SK-N-SH (cell line): ENCODE measurements around the gene EXPH5. TPM values are rescaled to one million over a fixed set of nuclear protein-coding genes. Genes with fewer than 3 reads are reported as not detected.

Experiments used
- CTCF ChIA-PET: fragments of 300-600, 350-600 bp; formaldehyde crosslinking; extraction: SDS; loops from one replicate; lab custom pipeline; 2021; lab: Yijun Ruan, JAX
- POLR2A ChIA-PET: fragments of 350-600 bp; sonication (Branson Sonifier 250); formaldehyde crosslinking; extraction: SDS; loops from one replicate; lab custom pipeline; 2020; ENCODE audit warnings: antibody characterized with exemption, inconsistent platforms; lab: Yijun Ruan, JAX
- DNase-seq: peaks from one replicate; pipeline ENCODE4 v3.0.0; 2012
- H2AFZ ChIP-seq: fragments of 200-600 bp; sonication (generic); 2 replicates; pipeline ENCODE4 v1.8.1; 2016; ENCODE audit warnings: antibody characterized with exemption, mild to moderate bottlenecking, low read depth
- H3F3A ChIP-seq: fragments of 200-600 bp; sonication (generic); replicated peaks from 2 replicates; pipeline ENCODE3; 2016; ENCODE audit warnings: antibody characterized with exemption, mild to moderate bottlenecking; ENCODE audit not compliant: insufficient read depth
- H3K27ac ChIP-seq, 2 experiments: fragments of 200-500 bp in 1 of 2; fragments of 200-600 bp in 1 of 2; sonication (Bioruptor generic) in 1 of 2; sonication (generic), shearing (Covaris generic) in 1 of 2; 2 replicates each; pipeline versions ENCODE4 v1.5.1 to v1.6.1; 2014 to 2016; ENCODE audit warnings: low read depth in 2 of 2, inconsistent platforms in 1 of 2, low read length in 1 of 2, mild to moderate bottlenecking in 1 of 2, mixed read lengths in 1 of 2
- H3K27me3 ChIP-seq: fragments of 200-600 bp; sonication (generic), shearing (Covaris generic); 2 replicates; pipeline ENCODE4 v1.6.1; 2016; ENCODE audit warnings: mixed run types; ENCODE audit not compliant: insufficient read depth
- H3K36me3 ChIP-seq, 2 experiments: fragments of 200-500 bp in 1 of 2; fragments of 200-600 bp in 1 of 2; sonication (Bioruptor generic) in 1 of 2; sonication (generic) in 1 of 2; replicated peaks in 1 of 2; 2 replicates each; pipeline versions ENCODE3 to v1.5.1; 2014 to 2016; ENCODE audit warnings: low read length in 1 of 2, mild to moderate bottlenecking in 1 of 2; ENCODE audit not compliant: insufficient read depth in 2 of 2, control insufficient read depth in 1 of 2
- H3K4me1 ChIP-seq, 2 experiments: fragments of 200-500 bp in 1 of 2; fragments of 200-600 bp in 1 of 2; sonication (Bioruptor generic) in 1 of 2; sonication (generic), shearing (Covaris generic) in 1 of 2; 2 replicates each; pipeline versions ENCODE4 v1.5.1 to v1.6.1; 2014 to 2016; ENCODE audit warnings: low read depth in 1 of 2, low read length in 1 of 2, mixed run types in 1 of 2; ENCODE audit not compliant: insufficient read depth in 2 of 2, control insufficient read depth in 1 of 2
- H3K4me2 ChIP-seq: fragments of 200-600 bp; sonication (generic), shearing (Covaris generic); 2 replicates; pipeline ENCODE4 v1.6.1; 2017; ENCODE audit warnings: mixed run types
- H3K4me3 ChIP-seq, 2 experiments: fragments of 200-500 bp in 1 of 2; fragments of 200-600 bp in 1 of 2; sonication (Bioruptor generic) in 1 of 2; sonication (generic), shearing (Covaris generic) in 1 of 2; 2 replicates each; pipeline versions ENCODE4 v1.5.1 to v1.8.1; 2014 to 2016; ENCODE audit warnings: low read depth in 2 of 2, inconsistent platforms in 1 of 2, low read length in 1 of 2, mild to moderate bottlenecking in 1 of 2, mixed read lengths in 1 of 2, moderate library complexity in 1 of 2
- H3K79me2 ChIP-seq: fragments of 200-600 bp; sonication (generic); 2 replicates; pipeline ENCODE4 v1.8.1; 2017; ENCODE audit warnings: mild to moderate bottlenecking; ENCODE audit not compliant: insufficient read depth
- H3K9ac ChIP-seq: fragments of 200-600 bp; sonication (generic); 2 replicates; pipeline ENCODE4 v1.6.1; 2017; ENCODE audit warnings: mixed run types
- H3K9me2 ChIP-seq: fragments of 200-600 bp; sonication (generic); 2 replicates; pipeline ENCODE4 v1.6.1; 2017; ENCODE audit warnings: mixed run types
- H3K9me3 ChIP-seq: fragments of 200-600 bp; sonication (generic); 2 replicates; pipeline ENCODE4 v1.6.1; 2017; ENCODE audit warnings: mixed run types, mild to moderate bottlenecking, moderate library complexity
- H4K20me1 ChIP-seq: fragments of 200-600 bp; sonication (generic); 2 replicates; pipeline ENCODE4 v1.6.1; 2017; ENCODE audit warnings: mild to moderate bottlenecking, mixed run types; ENCODE audit not compliant: insufficient read depth
- CHD2 ChIP-seq: fragments of 150-350 bp; IDR thresholded peaks from 2 replicates; pipeline ENCODE4 v1.6.1; 2018; ENCODE audit warnings: low read length; ENCODE audit not compliant: partially characterized antibody
- EZH2phosphoT487 ChIP-seq: fragments of 200-600 bp; sonication (generic); IDR thresholded peaks from 2 replicates; pipeline ENCODE4 v1.6.1; 2017; ENCODE audit warnings: low read depth, mixed run types, mild to moderate bottlenecking, antibody characterized with exemption, moderate library complexity, borderline replicate concordance
- MAX ChIP-seq: IDR thresholded peaks from 2 replicates; pipeline ENCODE4 v1.4.0; 2012; ENCODE audit warnings: low read depth
- MEF2A ChIP-seq: IDR thresholded peaks from 2 replicates; pipeline ENCODE4 v1.4.0; 2012; ENCODE audit warnings: low read depth, borderline replicate concordance
- NFIC ChIP-seq: IDR thresholded peaks from 2 replicates; pipeline ENCODE4 v1.4.0; 2012; ENCODE audit warnings: borderline replicate concordance
- RAD21 ChIP-seq: IDR thresholded peaks from 2 replicates; pipeline ENCODE4 v1.6.1; 2012; ENCODE audit warnings: mild to moderate bottlenecking, low read length
- SMC3 ChIP-seq: IDR thresholded peaks from 2 replicates; pipeline ENCODE4 v1.6.1; 2012; ENCODE audit warnings: low read depth, low read length, improper control_type of control experiment
- TCF12 ChIP-seq: IDR thresholded peaks from 2 replicates; pipeline ENCODE4 v1.4.0; 2012
- WGBS: methylation state at CpG from one replicate; pipeline ENCODE4 v1.1.6; 2017; ENCODE audit warnings: low lambda C conversion rate; 5-methylcytosine and 5-hydroxymethylcytosine counted together
- polyA plus RNA-seq, 3 experiments: library from polyadenylated mRNA; depleted of rRNA; stranded (reverse); fragments of >200 nt; gene quantifications; 2 replicates each; pipeline ENCODE4 v1.2.3, GENCODE V29; 2012
- TF ChIP-seq, protein P1 (sequence below): fragments of 150-350 bp; IDR thresholded peaks from 2 replicates; pipeline ENCODE4 v1.6.1; 2017; ENCODE audit warnings: antibody characterized with exemption, low read length, low read depth, borderline replicate concordance
- TF ChIP-seq, protein P2 (sequence below): IDR thresholded peaks from 2 replicates; pipeline ENCODE4 v1.4.0; 2012; ENCODE audit warnings: low read depth, borderline replicate concordance
- TF ChIP-seq, protein P3 (sequence below): fragments of 200-600 bp; sonication (generic); IDR thresholded peaks from 2 replicates; pipeline ENCODE4 v1.6.1; 2017; ENCODE audit warnings: antibody characterized with exemption, mild to moderate bottlenecking, moderate library complexity
- TF ChIP-seq, protein P4 (sequence below): IDR thresholded peaks from 2 replicates; pipeline ENCODE4 v1.4.0; 2012; ENCODE audit warnings: low read depth, borderline replicate concordance

The EXPH5 gene
- polyA plus RNA-seq, 1 of the 3 experiments (the other 2 are of a cell fraction): 0.05 TPM

DNA sequence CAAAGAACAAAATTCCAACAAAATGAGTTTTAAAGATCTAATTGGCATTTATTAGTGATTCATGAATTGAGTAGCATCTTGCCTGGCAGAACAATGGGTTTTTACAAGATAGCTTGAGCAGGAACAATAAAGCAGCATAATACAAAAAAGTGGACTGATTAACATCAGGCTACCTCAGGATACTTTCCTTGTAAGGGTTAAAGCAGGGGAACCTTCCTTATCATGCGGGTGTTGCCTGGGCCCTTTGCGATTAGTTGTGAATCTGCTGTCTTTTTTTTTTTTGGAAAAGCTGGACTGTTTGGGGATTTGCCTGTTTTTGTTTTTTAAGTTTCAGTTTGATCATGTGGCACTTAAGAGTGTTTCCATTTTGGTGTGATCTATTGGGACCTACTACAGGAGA is 37.5 kb downstream of the EXPH5 start (continued):
- no peak for TF ChIP-seq TCF12
- TF ChIP-seq, protein P1, sequence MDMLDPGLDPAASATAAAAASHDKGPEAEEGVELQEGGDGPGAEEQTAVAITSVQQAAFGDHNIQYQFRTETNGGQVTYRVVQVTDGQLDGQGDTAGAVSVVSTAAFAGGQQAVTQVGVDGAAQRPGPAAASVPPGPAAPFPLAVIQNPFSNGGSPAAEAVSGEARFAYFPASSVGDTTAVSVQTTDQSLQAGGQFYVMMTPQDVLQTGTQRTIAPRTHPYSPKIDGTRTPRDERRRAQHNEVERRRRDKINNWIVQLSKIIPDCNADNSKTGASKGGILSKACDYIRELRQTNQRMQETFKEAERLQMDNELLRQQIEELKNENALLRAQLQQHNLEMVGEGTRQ: no peak
- TF ChIP-seq EZH2phosphoT487: no peak
- TF ChIP-seq SMC3: no peak
- no peak for TF ChIP-seq CHD2
- TF ChIP-seq MAX: no peak
- TF ChIP-seq, protein P2, sequence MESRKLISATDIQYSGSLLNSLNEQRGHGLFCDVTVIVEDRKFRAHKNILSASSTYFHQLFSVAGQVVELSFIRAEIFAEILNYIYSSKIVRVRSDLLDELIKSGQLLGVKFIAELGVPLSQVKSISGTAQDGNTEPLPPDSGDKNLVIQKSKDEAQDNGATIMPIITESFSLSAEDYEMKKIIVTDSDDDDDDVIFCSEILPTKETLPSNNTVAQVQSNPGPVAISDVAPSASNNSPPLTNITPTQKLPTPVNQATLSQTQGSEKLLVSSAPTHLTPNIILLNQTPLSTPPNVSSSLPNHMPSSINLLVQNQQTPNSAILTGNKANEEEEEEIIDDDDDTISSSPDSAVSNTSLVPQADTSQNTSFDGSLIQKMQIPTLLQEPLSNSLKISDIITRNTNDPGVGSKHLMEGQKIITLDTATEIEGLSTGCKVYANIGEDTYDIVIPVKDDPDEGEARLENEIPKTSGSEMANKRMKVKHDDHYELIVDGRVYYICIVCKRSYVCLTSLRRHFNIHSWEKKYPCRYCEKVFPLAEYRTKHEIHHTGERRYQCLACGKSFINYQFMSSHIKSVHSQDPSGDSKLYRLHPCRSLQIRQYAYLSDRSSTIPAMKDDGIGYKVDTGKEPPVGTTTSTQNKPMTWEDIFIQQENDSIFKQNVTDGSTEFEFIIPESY: no peak
- TF ChIP-seq, protein P3, sequence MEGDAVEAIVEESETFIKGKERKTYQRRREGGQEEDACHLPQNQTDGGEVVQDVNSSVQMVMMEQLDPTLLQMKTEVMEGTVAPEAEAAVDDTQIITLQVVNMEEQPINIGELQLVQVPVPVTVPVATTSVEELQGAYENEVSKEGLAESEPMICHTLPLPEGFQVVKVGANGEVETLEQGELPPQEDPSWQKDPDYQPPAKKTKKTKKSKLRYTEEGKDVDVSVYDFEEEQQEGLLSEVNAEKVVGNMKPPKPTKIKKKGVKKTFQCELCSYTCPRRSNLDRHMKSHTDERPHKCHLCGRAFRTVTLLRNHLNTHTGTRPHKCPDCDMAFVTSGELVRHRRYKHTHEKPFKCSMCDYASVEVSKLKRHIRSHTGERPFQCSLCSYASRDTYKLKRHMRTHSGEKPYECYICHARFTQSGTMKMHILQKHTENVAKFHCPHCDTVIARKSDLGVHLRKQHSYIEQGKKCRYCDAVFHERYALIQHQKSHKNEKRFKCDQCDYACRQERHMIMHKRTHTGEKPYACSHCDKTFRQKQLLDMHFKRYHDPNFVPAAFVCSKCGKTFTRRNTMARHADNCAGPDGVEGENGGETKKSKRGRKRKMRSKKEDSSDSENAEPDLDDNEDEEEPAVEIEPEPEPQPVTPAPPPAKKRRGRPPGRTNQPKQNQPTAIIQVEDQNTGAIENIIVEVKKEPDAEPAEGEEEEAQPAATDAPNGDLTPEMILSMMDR: no peak
- no peak for TF ChIP-seq RAD21
- no peak for TF ChIP-seq NFIC

DNA sequence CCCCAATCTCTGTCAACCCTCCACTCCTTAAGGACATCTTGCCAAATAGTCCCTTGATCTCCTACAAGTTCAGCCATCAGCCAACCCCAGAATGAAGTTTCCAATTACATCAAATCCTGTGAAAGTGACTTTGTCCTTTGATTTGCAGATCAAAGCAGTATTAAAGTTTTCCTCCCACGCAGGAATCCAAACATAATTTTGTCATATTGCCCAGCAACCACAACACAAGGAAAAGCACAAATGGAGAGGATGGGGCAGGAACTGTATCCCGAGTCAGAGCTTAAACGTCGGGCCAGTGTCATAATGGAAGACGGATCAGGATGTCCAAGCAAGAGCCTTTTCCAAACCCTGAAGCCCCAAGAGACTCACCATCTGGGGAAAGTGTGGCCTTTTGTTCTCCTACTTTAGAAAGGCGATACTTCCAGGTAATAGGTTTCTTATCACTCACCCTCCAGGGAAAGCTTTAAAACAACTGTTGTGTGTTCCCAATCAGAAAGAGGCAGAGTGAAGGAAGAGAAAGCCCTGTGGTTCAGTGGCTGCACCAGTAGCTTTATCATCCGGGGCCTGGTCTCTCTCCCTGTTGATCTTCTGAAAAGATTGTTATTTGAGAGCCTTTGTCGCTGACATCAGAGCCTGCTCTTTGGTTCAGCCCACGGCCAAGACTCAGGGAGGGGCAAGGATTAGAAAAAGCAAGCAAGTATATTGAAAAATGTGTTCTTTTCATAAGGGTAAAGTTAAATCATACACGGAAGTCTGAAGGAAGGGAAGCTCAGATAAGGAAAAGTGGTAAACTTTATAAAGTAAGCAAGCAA is 41.7 kb downstream of the EXPH5 start:
- WGBS: 69% methylated on average over 10 of the region's 10 CpGs
- no peak overlapping the region for H2AFZ ChIP-seq
- peaks cover 0 to 4% of the 10 kb centered on the region in 2 experiments; a peak in 1 of 4 replicates for H3K4me1 ChIP-seq
- POLR2A ChIA-PET: no interaction called here
- no peaks in the 10 kb centered on the region for H3K36me3 ChIP-seq
- H3K79me2 ChIP-seq: no peaks in the 10 kb centered on the region
- no peaks in the 10 kb centered on the region for H4K20me1 ChIP-seq
- TF ChIP-seq, protein P3: no peak
- TF ChIP-seq MEF2A: no peak
- TF ChIP-seq, protein P4, sequence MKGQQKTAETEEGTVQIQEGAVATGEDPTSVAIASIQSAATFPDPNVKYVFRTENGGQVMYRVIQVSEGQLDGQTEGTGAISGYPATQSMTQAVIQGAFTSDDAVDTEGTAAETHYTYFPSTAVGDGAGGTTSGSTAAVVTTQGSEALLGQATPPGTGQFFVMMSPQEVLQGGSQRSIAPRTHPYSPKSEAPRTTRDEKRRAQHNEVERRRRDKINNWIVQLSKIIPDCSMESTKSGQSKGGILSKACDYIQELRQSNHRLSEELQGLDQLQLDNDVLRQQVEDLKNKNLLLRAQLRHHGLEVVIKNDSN: no peak
- no peaks in the 10 kb centered on the region for H3K9me2 ChIP-seq
- no peak overlapping the region for H3K4me3 ChIP-seq
- DNase-seq: no peak
- no peak overlapping the region for H3K4me2 ChIP-seq
- H3F3A ChIP-seq: no peaks in the 10 kb centered on the region
- H3K9ac ChIP-seq: no peak overlapping the region
- CTCF ChIA-PET: interaction anchor here (0.7 kb wide), 1 partner anchor 195 kb away, joined by 3 read pairs; no protein-coding TSS in a partner anchor
- H3K27me3 ChIP-seq: no peaks in the 10 kb centered on the region
- H3K9me3 ChIP-seq: no peaks in the 10 kb centered on the region
- no peak overlapping the region; a peak in 1 of 4 replicates for H3K27ac ChIP-seq
